Measurements from ENCODE around the gene ARHGAP6. TPM values are rescaled to one million over a fixed set of nuclear protein-coding genes. Genes with fewer than 3 reads are reported as not detected.

Gene ARHGAP6
- total and polyA plus RNA-seq, 2 experiments from 2014 or later: 0.08 to 0.54 TPM

DNA sequence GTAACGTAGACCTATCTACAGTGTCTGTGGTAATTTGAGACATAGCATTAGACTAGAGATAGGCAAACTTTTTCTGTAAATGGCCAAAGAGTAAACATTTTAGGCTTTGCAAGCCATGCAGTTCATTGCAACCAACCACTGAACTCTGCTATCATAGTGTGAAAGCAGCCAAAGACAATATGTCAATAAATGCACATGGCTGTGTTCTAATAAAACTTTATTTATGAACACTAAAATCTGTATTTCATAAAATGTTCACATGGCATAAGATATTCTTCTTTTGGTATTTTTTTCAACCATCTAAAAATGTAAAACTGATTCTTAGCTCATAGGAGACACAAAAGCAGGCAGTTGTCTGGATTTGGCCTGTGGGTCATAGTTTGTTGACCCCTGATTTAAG, 251.6 kb downstream of the ARHGAP6 start:
- Histone ChIP-seq H3K79me2 (ENCODE audit: insufficient read depth) (no peaks in the 10 kb centered on the region), H3K9ac (no peak overlapping the region), H2AFZ (no peak overlapping the region), H3K9me2 (ENCODE audit: insufficient read depth) (no peaks in the 10 kb centered on the region), H3K4me2 (ENCODE audit: unreplicated experiment) (no peak overlapping the region), H4K20me1 (ENCODE audit: insufficient read depth) (no peaks in the 10 kb centered on the region), H3K36me3 (ENCODE audit: low read depth) (no peaks in the 10 kb centered on the region), H3K27ac (no peak overlapping the region), H3K9me3 (ENCODE audit: low read depth) (no peaks in the 10 kb centered on the region), H3K4me3 (no peak overlapping the region), H3K4me1 (ENCODE audit: insufficient read depth) (no peaks in the 10 kb centered on the region), H3F3A (ENCODE audit: insufficient read depth) (no peaks in the 10 kb centered on the region), H3K27me3 (replicated peaks; ENCODE audit: insufficient read depth) (no peaks in the 10 kb centered on the region)
- no peak for DNase-seq
- no peak for TF ChIP-seq EZH2 (IDR thresholded peaks at IDR 0.05; ENCODE audit: insufficient read depth, poor library complexity, severe bottlenecking)
- no peak for TF ChIP-seq EZH2phosphoT487 (IDR thresholded peaks at IDR 0.05; ENCODE audit: insufficient read depth, low read depth)
- 100% methylated on average over 1 of the region's 1 CpG for WGBS, 2 experiments (ENCODE audit: low coverage in 1 of 2, low lambda C conversion rate in 2 of 2, missing lambda C conversion rate in 2 of 2)
- in situ Hi-C loops (cut with MboI): no loop called here

DNA sequence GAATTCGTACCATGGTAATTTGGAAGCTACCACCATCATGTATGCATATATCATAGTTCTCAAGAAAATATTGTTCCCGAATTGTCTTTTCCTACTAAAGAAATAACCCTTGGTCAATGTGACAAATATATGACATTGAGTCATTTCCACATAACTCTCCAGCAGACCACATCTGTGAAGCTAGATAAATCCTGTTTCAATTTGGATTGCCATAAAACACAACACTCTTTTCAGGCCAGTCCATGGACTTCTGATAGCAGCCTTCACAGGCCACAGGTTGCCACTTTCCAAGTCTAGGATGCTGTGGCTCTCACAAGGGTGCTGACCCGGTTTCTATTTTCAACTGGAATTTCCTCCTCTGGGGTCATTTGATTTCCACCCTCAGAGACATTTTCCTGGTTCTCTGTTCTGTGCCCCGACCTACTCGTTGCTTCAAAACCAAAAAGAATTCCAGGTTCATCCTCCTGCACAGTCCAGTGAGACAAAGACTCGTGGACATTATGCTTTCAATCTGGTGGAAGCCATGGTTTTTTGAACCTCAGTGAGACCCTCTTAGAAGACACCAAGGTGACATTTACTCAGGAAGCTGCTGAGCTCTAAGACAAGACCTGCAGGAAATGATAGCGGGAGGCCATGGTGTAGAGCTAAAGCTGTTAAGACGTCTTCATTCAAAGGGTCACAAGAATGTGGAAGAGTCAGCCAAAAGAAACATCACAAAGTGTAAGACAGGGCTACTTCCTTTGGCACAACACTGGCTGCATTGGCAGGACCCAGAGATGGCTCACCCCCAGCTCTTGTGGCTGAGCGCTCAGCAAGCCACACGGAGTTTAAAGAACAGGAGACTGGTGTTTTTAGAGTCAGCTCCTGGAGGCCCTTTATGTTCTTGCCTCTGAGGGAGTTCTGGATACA, 252.8 kb downstream of the ARHGAP6 start:
- Histone ChIP-seq H3K27ac (no peak overlapping the region), H3K79me2 (ENCODE audit: insufficient read depth) (no peaks in the 10 kb centered on the region), H3K36me3 (ENCODE audit: low read depth) (no peaks in the 10 kb centered on the region), H4K20me1 (ENCODE audit: insufficient read depth) (no peaks in the 10 kb centered on the region), H3K9ac (no peak overlapping the region), H3K4me3 (no peak overlapping the region), H3F3A (ENCODE audit: insufficient read depth) (no peaks in the 10 kb centered on the region), H3K9me2 (ENCODE audit: insufficient read depth) (no peaks in the 10 kb centered on the region), H3K4me2 (ENCODE audit: unreplicated experiment) (no peak overlapping the region), H3K27me3 (replicated peaks; ENCODE audit: insufficient read depth) (no peaks in the 10 kb centered on the region), H2AFZ (no peak overlapping the region), H3K9me3 (ENCODE audit: low read depth) (no peaks in the 10 kb centered on the region), H3K4me1 (ENCODE audit: insufficient read depth) (no peaks in the 10 kb centered on the region)
- no peak for DNase-seq
- 67 to 74% methylated on average over 8 to 10 of the region's 10 CpGs for WGBS, 2 experiments (ENCODE audit: low coverage in 1 of 2, low lambda C conversion rate in 2 of 2, missing lambda C conversion rate in 2 of 2)
- in situ Hi-C loops (cut with MboI): no loop called here
- TF ChIP-seq EZH2 (IDR thresholded peaks at IDR 0.05; ENCODE audit: insufficient read depth, poor library complexity, severe bottlenecking) (no peak), EZH2phosphoT487 (IDR thresholded peaks at IDR 0.05; ENCODE audit: insufficient read depth, low read depth) (no peak)

DNA sequence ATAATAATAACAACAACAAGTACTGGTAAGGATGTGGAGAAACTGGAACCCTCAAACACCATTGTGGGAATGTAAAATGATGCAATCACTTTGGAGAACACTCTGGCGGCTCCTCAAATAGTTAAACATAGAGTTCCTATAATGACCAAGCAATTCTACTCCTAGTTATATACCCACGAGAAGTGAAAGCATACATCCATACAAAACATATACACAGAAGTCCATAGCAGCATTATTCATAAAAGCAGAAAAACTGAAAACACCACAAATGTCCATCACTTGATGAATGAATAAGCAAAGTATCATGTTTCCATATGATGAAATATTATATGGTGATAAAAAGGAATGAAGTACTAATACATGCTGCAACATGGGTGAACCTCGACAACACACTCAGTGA, 255.8 kb downstream of the ARHGAP6 start:
- TF ChIP-seq EZH2 (IDR thresholded peaks at IDR 0.05; ENCODE audit: insufficient read depth, poor library complexity, severe bottlenecking): no peak
- TF ChIP-seq EZH2phosphoT487 (IDR thresholded peaks at IDR 0.05; ENCODE audit: insufficient read depth, low read depth): no peak
- Histone ChIP-seq H3K4me1 (ENCODE audit: insufficient read depth) (no peaks in the 10 kb centered on the region), H3K4me2 (ENCODE audit: unreplicated experiment) (no peak overlapping the region), H3K79me2 (ENCODE audit: insufficient read depth) (no peaks in the 10 kb centered on the region), H3K9me3 (ENCODE audit: low read depth) (no peaks in the 10 kb centered on the region), H3K27me3 (replicated peaks; ENCODE audit: insufficient read depth) (no peaks in the 10 kb centered on the region), H4K20me1 (ENCODE audit: insufficient read depth) (no peaks in the 10 kb centered on the region), H3K36me3 (ENCODE audit: low read depth) (no peaks in the 10 kb centered on the region), H3K4me3 (no peak overlapping the region), H2AFZ (no peak overlapping the region), H3K27ac (no peak overlapping the region), H3K9me2 (ENCODE audit: insufficient read depth) (no peaks in the 10 kb centered on the region), H3K9ac (no peak overlapping the region), H3F3A (ENCODE audit: insufficient read depth) (no peaks in the 10 kb centered on the region)
- 87 to 91% methylated on average over 2 to 3 of the region's 3 CpGs for WGBS, 2 experiments (ENCODE audit: low coverage in 1 of 2, low lambda C conversion rate in 2 of 2, missing lambda C conversion rate in 2 of 2)
- in situ Hi-C loops (cut with MboI): no loop called here
- DNase-seq: no peak

DNA sequence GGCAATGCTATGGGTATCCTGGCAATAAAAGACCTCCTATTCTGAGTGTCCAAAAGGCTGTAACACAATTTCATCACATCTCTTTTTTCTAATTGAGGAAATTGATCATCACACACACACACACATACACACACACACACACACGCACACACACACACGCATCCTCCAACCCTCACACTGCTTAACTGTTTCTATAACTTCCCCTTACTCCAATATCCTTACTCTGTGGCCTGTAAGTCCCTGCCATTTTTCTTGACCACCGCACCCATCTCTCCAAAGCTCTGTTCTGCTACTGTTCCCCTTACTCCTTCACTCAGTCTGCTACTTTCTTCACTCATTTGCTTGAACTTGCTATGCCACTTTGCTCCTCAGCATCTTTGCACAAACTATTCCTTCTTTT, 256.9 kb downstream of the ARHGAP6 start:
- no peaks in the 10 kb centered on the region for H3K9me2 ChIP-seq (ENCODE audit: insufficient read depth)
- no peak overlapping the region for H3K9ac ChIP-seq
- H3F3A ChIP-seq (ENCODE audit: insufficient read depth): no peaks in the 10 kb centered on the region
- no peaks in the 10 kb centered on the region for H3K79me2 ChIP-seq (ENCODE audit: insufficient read depth)
- DNase-seq: no peak
- H4K20me1 ChIP-seq (ENCODE audit: insufficient read depth): no peaks in the 10 kb centered on the region
- no peak for TF ChIP-seq EZH2phosphoT487 (IDR thresholded peaks at IDR 0.05; ENCODE audit: insufficient read depth, low read depth)
- no peak for TF ChIP-seq EZH2 (IDR thresholded peaks at IDR 0.05; ENCODE audit: insufficient read depth, poor library complexity, severe bottlenecking)
- no peaks in the 10 kb centered on the region for H3K4me1 ChIP-seq (ENCODE audit: insufficient read depth)
- no peak overlapping the region for H2AFZ ChIP-seq
- WGBS, 2 experiments (ENCODE audit: low coverage in 1 of 2, low lambda C conversion rate in 2 of 2, missing lambda C conversion rate in 2 of 2): 93 to 100% methylated on average over 3 of the region's 3 CpGs
- in situ Hi-C loops (cut with MboI): no loop called here
- H3K27ac ChIP-seq: no peak overlapping the region
- H3K4me3 ChIP-seq: no peak overlapping the region
- H3K9me3 ChIP-seq (ENCODE audit: low read depth): no peaks in the 10 kb centered on the region
- no peak overlapping the region for H3K4me2 ChIP-seq (ENCODE audit: unreplicated experiment)
- no peaks in the 10 kb centered on the region for H3K27me3 ChIP-seq (replicated peaks; ENCODE audit: insufficient read depth)
- no peaks in the 10 kb centered on the region for H3K36me3 ChIP-seq (ENCODE audit: low read depth)

Data from GM23248 (cell line).